GM18873 (cell line): ENCODE data around the gene CCBE1.

ENCODE experiments used
- ATAC-seq: cut with Tn5 transposase; IDR thresholded peaks from one replicate; pipeline ENCODE4 v1.9.1; 2021; ENCODE audit warnings: mild to moderate bottlenecking, moderate library complexity, moderate number of reproducible peaks; ENCODE audit not compliant: unreplicated experiment, low FRiP score

Gene CCBE1

GRCh38 chr18:59577386-59577655, 119.9 kb downstream of the CCBE1 start:
- no peak for ATAC-seq

- ATAC-seq: no peak
Measured at GRCh38 chr18:59576541-59577385, 120.5 kb downstream of the CCBE1 start.

GRCh38 chr18:59575995-59576394, 121.2 kb downstream of the CCBE1 start:
- no peak for ATAC-seq

GRCh38 chr18:59573962-59574361, 123.3 kb downstream of the CCBE1 start:
- ATAC-seq: no peak

- ATAC-seq: no peak
Measured at GRCh38 chr18:59571902-59572301, 125.3 kb downstream of the CCBE1 start.

- ATAC-seq: no peak
Measured at GRCh38 chr18:59570796-59571195, 126.4 kb downstream of the CCBE1 start.

- ATAC-seq: no peak
Measured at GRCh38 chr18:59570101-59570775, 127.0 kb downstream of the CCBE1 start.

- no peak for ATAC-seq
Measured at GRCh38 chr18:59569390-59569791, 127.8 kb downstream of the CCBE1 start.

- ATAC-seq: no peak
Measured at GRCh38 chr18:59567431-59567830, 129.8 kb downstream of the CCBE1 start.

GRCh38 chr18:59566533-59566971, 130.7 kb downstream of the CCBE1 start:
- no peak for ATAC-seq

GRCh38 chr18:59565957-59566356, 131.3 kb downstream of the CCBE1 start:
- no peak for ATAC-seq

GRCh38 chr18:59564561-59564960, 132.7 kb downstream of the CCBE1 start:
- ATAC-seq: no peak

GRCh38 chr18:59563176-59563785, 133.9 kb downstream of the CCBE1 start:
- ATAC-seq: no peak

GRCh38 chr18:59562751-59563150, 134.5 kb downstream of the CCBE1 start:
- no peak for ATAC-seq

GRCh38 chr18:59561612-59562011, 135.6 kb downstream of the CCBE1 start:
- ATAC-seq: no peak

GRCh38 chr18:59560556-59560955, 136.7 kb downstream of the CCBE1 start:
- no peak for ATAC-seq

- no peak for ATAC-seq
Measured at GRCh38 chr18:59559528-59559927, 137.7 kb downstream of the CCBE1 start.

- ATAC-seq: no peak
Measured at GRCh38 chr18:59555995-59556659, 141.1 kb downstream of the CCBE1 start.

- no peak for ATAC-seq
Measured at GRCh38 chr18:59554796-59555335, 142.4 kb downstream of the CCBE1 start.

- ATAC-seq: no peak
Measured at GRCh38 chr18:59553273-59553870, 143.9 kb downstream of the CCBE1 start.
